H1 (cell line): Measurements from ENCODE around the gene RLBP1. TPM values are rescaled to one million over a fixed set of nuclear protein-coding genes. Genes with fewer than 3 reads are reported as not detected.

Experiments
- CTCF ChIA-PET: fragments of 300-600 bp; sonication (Branson Sonifier 250); formaldehyde crosslinking; loops from one replicate; lab custom pipeline; 2021; ENCODE audit not compliant: partially characterized antibody; lab: Charles Lee
- POLR2A ChIA-PET: fragments of 300-600 bp; sonication (Branson Sonifier 250); formaldehyde crosslinking; loops from one replicate; lab custom pipeline; 2021; ENCODE audit warnings: inconsistent platforms; ENCODE audit not compliant: partially characterized antibody; lab: Charles Lee
- DNase-seq, 2 experiments: peaks; one replicate each; pipeline versions ENCODE4 v3.0.0 to v3.0.0-alpha.2; 2010 to 2022; ENCODE audit warnings: low spot score in 2 of 2, low read depth in 1 of 2, mixed read lengths in 1 of 2
- FAIRE-seq: peaks from 2 replicates; lab custom pipeline; 2011; peaks lifted over from hg19 to GRCh38; lab: Jason Lieb, UNC
- H2AFZ ChIP-seq: 2 replicates; pipeline ENCODE4 v1.8.1; 2012; ENCODE audit warnings: low read length, inconsistent platforms
- H2AK5ac ChIP-seq: 2 replicates; pipeline ENCODE4 v1.6.1; 2013; ENCODE audit warnings: low read depth, low read length
- H2BK120ac ChIP-seq: replicated peaks from 2 replicates; pipeline ENCODE3; 2013; ENCODE audit warnings: low read depth, low read length, inconsistent platforms
- H2BK12ac ChIP-seq: 2 replicates; pipeline ENCODE4 v1.6.1; 2013; ENCODE audit warnings: low read depth, low read length
- H2BK15ac ChIP-seq: 2 replicates; pipeline ENCODE4 v1.6.1; 2013; ENCODE audit warnings: low read length
- H2BK20ac ChIP-seq: 2 replicates; pipeline ENCODE4 v1.6.1; 2013; ENCODE audit warnings: low read length
- H2BK5ac ChIP-seq: 2 replicates; pipeline ENCODE4 v1.6.1; 2013; ENCODE audit warnings: low read depth, low read length
- H3K14ac ChIP-seq: 2 replicates; pipeline ENCODE4 v1.6.1; 2013; ENCODE audit warnings: inconsistent platforms; ENCODE audit not compliant: insufficient read length
- H3K18ac ChIP-seq: 2 replicates; pipeline ENCODE4 v1.6.1; 2013; ENCODE audit warnings: low read length; ENCODE audit errors: extremely low read depth
- H3K23ac ChIP-seq: 2 replicates; pipeline ENCODE4 v1.6.1; 2013; ENCODE audit warnings: inconsistent platforms; ENCODE audit not compliant: insufficient read length
- H3K23me2 ChIP-seq: 2 replicates; pipeline ENCODE4 v1.6.1; 2013; ENCODE audit warnings: low read depth, low read length
- H3K27ac ChIP-seq: 2 replicates; pipeline ENCODE4 v1.6.1; 2011; ENCODE audit warnings: low read depth, low read length, inconsistent platforms
- H3K27me3 ChIP-seq, 4 experiments: replicated peaks in 1 of 4; 1 replicate in 1 of 4; 2 replicates in 3 of 4; pipeline versions ENCODE4 v1.6.1 to v1.8.1; 2011 to 2013; ENCODE audit warnings: low read length in 3 of 4, mild to moderate bottlenecking in 3 of 4, inconsistent platforms in 2 of 4, mixed read lengths in 2 of 4, moderate library complexity in 1 of 4; ENCODE audit not compliant: control insufficient read depth in 3 of 4, insufficient read depth in 3 of 4; ENCODE audit errors: extremely low read depth in 1 of 4
- H3K36me3 ChIP-seq, 4 experiments: 2 replicates each; pipeline versions ENCODE4 v1.6.1 to v1.8.1; 2011 to 2013; ENCODE audit warnings: mild to moderate bottlenecking in 4 of 4, low read length in 3 of 4, moderate library complexity in 2 of 4, control low read depth in 1 of 4, inconsistent platforms in 1 of 4; ENCODE audit not compliant: insufficient read depth in 4 of 4, control insufficient read depth in 2 of 4
- H3K4ac ChIP-seq: replicated peaks from 2 replicates; pipeline ENCODE3; 2013; ENCODE audit warnings: low read length, low read depth, mixed read lengths, inconsistent platforms; ENCODE audit not compliant: insufficient read length
- H3K4me1 ChIP-seq, 4 experiments: replicated peaks in 1 of 4; 1 replicate in 1 of 4; 2 replicates in 3 of 4; pipeline versions ENCODE4 v1.6.1 to v1.8.1; 2011 to 2013; ENCODE audit warnings: low read length in 3 of 4, inconsistent platforms in 2 of 4, mixed read lengths in 1 of 4; ENCODE audit not compliant: insufficient read depth in 4 of 4, control insufficient read depth in 3 of 4
- H3K4me2 ChIP-seq, 2 experiments: 2 replicates each; pipeline versions ENCODE4 v1.6.1 to v1.8.1; 2011 to 2013; ENCODE audit warnings: low read depth in 2 of 2, low read length in 2 of 2, control low read depth in 1 of 2, inconsistent platforms in 1 of 2, mild to moderate bottlenecking in 1 of 2; ENCODE audit not compliant: insufficient read depth in 1 of 2
- H3K4me3 ChIP-seq, 4 experiments: fragments of 200-600, 300-600 bp in 1 of 4; sonication (generic), shearing (Covaris generic), sonication (Bioruptor Twin) in 1 of 4; 2 replicates each; pipeline versions ENCODE4 v1.5.1 to v1.8.1; 2011 to 2016; ENCODE audit warnings: low read length in 4 of 4, low read depth in 3 of 4, control low read depth in 2 of 4, inconsistent platforms in 2 of 4, mild to moderate bottlenecking in 2 of 4, mixed read lengths in 1 of 4, moderate library complexity in 1 of 4; ENCODE audit not compliant: insufficient read depth in 2 of 4; ENCODE audit errors: extremely low read depth in 1 of 4
- H3K56ac ChIP-seq: replicated peaks from 2 replicates; pipeline ENCODE3; 2013; ENCODE audit warnings: low read depth, mild to moderate bottlenecking, mixed read lengths, low read length, inconsistent platforms; ENCODE audit not compliant: insufficient read length
- H3K79me1 ChIP-seq: 2 replicates; pipeline ENCODE4 v1.6.1; 2013; ENCODE audit warnings: low read depth, low read length, control low read depth
- H3K79me2 ChIP-seq, 2 experiments: 2 replicates each; pipeline versions ENCODE4 v1.6.1 to v1.8.1; 2012 to 2013; ENCODE audit warnings: low read length in 2 of 2, mild to moderate bottlenecking in 2 of 2, inconsistent platforms in 1 of 2; ENCODE audit not compliant: insufficient read depth in 2 of 2, control insufficient read depth in 1 of 2
- H3K9ac ChIP-seq, 4 experiments: replicated peaks in 1 of 4; 1 replicate in 1 of 4; 2 replicates in 3 of 4; pipeline versions ENCODE4 v1.6.1 to v1.8.1; 2011 to 2013; ENCODE audit warnings: low read depth in 3 of 4, low read length in 3 of 4, control low read depth in 2 of 4, mild to moderate bottlenecking in 2 of 4, moderate library complexity in 2 of 4, inconsistent platforms in 1 of 4; ENCODE audit errors: extremely low read depth in 1 of 4
- H3K9me3 ChIP-seq, 2 experiments: 2 replicates each; pipeline versions ENCODE4 v1.6.1 to v1.8.1; 2012 to 2013; ENCODE audit warnings: mild to moderate bottlenecking in 2 of 2, moderate library complexity in 2 of 2, control low read depth in 1 of 2, inconsistent platforms in 1 of 2, low read depth in 1 of 2, low read length in 1 of 2, mixed read lengths in 1 of 2; ENCODE audit not compliant: insufficient read depth in 2 of 2
- H4K20me1 ChIP-seq, 2 experiments: replicated peaks in 1 of 2; 2 replicates each; pipeline versions ENCODE3 to v1.8.1; 2011 to 2013; ENCODE audit warnings: inconsistent platforms in 2 of 2, low read length in 2 of 2, mild to moderate bottlenecking in 1 of 2; ENCODE audit not compliant: insufficient read depth in 2 of 2, control insufficient read depth in 1 of 2
- H4K5ac ChIP-seq: 2 replicates; pipeline ENCODE4 v1.6.1; 2013; ENCODE audit warnings: low read length, low read depth, mixed read lengths, inconsistent platforms; ENCODE audit not compliant: insufficient read length
- H4K8ac ChIP-seq: 2 replicates; pipeline ENCODE4 v1.8.0; 2013; ENCODE audit warnings: mild to moderate bottlenecking, moderate library complexity, low read length, inconsistent platforms; ENCODE audit not compliant: insufficient read depth; ENCODE audit errors: extremely low read depth
- H4K91ac ChIP-seq: replicated peaks from 2 replicates; pipeline ENCODE3; 2013; ENCODE audit warnings: low read length, mixed read lengths, inconsistent platforms; ENCODE audit not compliant: insufficient read length
- GTF2F1 ChIP-seq: IDR thresholded peaks from 2 replicates; pipeline ENCODE4 v1.6.1; 2012; ENCODE audit warnings: low read depth, low read length, improper control_type of control experiment, borderline replicate concordance
- WGBS, 2 experiments: shearing (Covaris generic) in 1 of 2; methylation state at CpG; one replicate each; pipeline versions ENCODE4 v1.1.6 to v1.1.7; 2013 to 2015; ENCODE audit warnings: low lambda C conversion rate in 2 of 2, mixed read lengths in 2 of 2, inconsistent platforms in 1 of 2, low coverage in 1 of 2, missing lambda C conversion rate in 1 of 2; ENCODE audit not compliant: insufficient replicate concordance in 2 of 2, insufficient coverage in 1 of 2, insufficient read length in 1 of 2; ENCODE audit errors: extremely low coverage in 1 of 2, missing lambda C conversion rate in 1 of 2; 5-methylcytosine and 5-hydroxymethylcytosine counted together
- polyA plus RNA-seq, 7 experiments: library from polyadenylated mRNA; depleted of rRNA in 3 of 7; stranded (reverse) in 5 of 7; unstranded in 2 of 7; fragments of >200 nt in 5 of 7; fragments of 200-250 nt in 2 of 7; gene quantifications; 1 replicate in 5 of 7; 2 replicates in 1 of 7; 4 replicates in 1 of 7; pipeline versions ENCODE4 v1.2.1 to v1.2.3, GENCODE V29; 2011 to 2013; ENCODE audit warnings: missing spikeins in 2 of 7, mixed read lengths in 2 of 7
- total RNA-seq: library from RNA; stranded (reverse); fragmentation: NEBNext Ultra II Directional; extraction: Animal tissue kit (Norgen Biotek cat#: 25700); gene quantifications from 2 replicates; pipeline ENCODE4 v1.2.1, GENCODE V29; 2021

Gene RLBP1
- total and polyA plus RNA-seq, 2 of the 8 experiments (the other 6 are each of a cell fraction or from before 2014, with no cell fraction given): 0.05 TPM; not detected in 1

DNA sequence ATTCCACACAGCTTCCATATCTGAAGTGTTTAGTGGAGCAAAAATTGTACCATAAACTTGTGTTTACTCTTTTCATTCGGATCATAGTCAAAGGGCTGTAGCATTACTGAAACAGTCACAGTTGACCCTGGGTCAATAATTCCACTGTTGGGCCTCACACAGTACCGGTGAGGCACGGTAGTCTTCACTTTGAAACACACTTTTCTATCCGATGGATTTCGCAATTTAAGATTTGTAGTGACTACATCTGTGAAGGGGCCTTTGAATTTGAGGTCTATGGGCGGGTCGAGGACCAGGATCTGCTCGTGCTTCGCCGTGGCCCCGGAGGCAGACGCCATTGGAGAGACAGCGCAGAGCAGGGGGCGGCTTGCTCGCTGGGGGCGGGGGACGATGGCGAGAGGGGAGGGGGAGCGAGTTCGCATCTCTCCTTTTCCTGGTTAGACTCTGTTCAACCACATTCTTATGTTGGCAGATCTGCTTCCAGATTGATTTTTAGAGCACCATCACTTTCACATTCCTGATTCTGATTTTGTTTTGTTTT, 19.8 kb downstream of the RLBP1 start:
- H3K23ac ChIP-seq: no peak overlapping the region
- no peaks in the 10 kb centered on the region for H3K23me2 ChIP-seq
- no peak overlapping the region for H3K18ac ChIP-seq
- H2AFZ ChIP-seq: no peak overlapping the region
- peak; percentile 66 for FAIRE-seq
- no peaks in the 10 kb centered on the region for H3K36me3 ChIP-seq
- no peak for DNase-seq
- H3K56ac ChIP-seq: no peak overlapping the region
- no peaks in the 10 kb centered on the region for H4K20me1 ChIP-seq
- no peaks in the 10 kb centered on the region for H3K79me1 ChIP-seq
- no peak overlapping the region for H3K27ac ChIP-seq
- POLR2A ChIA-PET: no interaction called here
- H2BK15ac ChIP-seq: no peak overlapping the region
- no peak overlapping the region for H3K9ac ChIP-seq
- CTCF ChIA-PET: interaction anchor here (1.1 to 2.1 kb wide), 3 partner anchors 8 to 144 kb away, joined by 3 to 5 read pairs (median 3); no protein-coding TSS in a partner anchor
- no peaks in the 10 kb centered on the region for H3K9me3 ChIP-seq
- no peak overlapping the region for H2BK120ac ChIP-seq
- no peak overlapping the region for H4K91ac ChIP-seq
- H3K4me3 ChIP-seq: no peak overlapping the region
- no peak overlapping the region for H2BK12ac ChIP-seq
- H3K4me2 ChIP-seq: no peak overlapping the region
- H4K5ac ChIP-seq: no peak overlapping the region
- H3K4me1 ChIP-seq: peaks cover 8 to 31% (median 15%) of the 10 kb centered on the region in 4 experiments
- no peak overlapping the region for H2AK5ac ChIP-seq
- no peak overlapping the region for H3K14ac ChIP-seq
- no peaks in the 10 kb centered on the region for H3K79me2 ChIP-seq
- WGBS, 2 experiments: 77% methylated on average over 16 of the region's 20 CpGs; no CpG with 5 or more reads in 1 of the 2 experiments
- H3K4ac ChIP-seq: no peak overlapping the region
- no peak overlapping the region for H2BK20ac ChIP-seq
- H3K27me3 ChIP-seq: no peaks in the 10 kb centered on the region
- H4K8ac ChIP-seq: no peak overlapping the region
- H2BK5ac ChIP-seq: no peak overlapping the region
- no peak for TF ChIP-seq GTF2F1
